Activated CD4-positive, alpha-beta memory T cell treated with anti-CD3 and anti-CD28 coated beads for 36 hours (primary cell): ENCODE results near the gene MEPCE. TPM values are rescaled to one million over a fixed set of nuclear protein-coding genes. Genes with fewer than 3 reads are reported as not detected.
A peak's percentile ranks its signal among the peaks of the same experiment; 100 is the strongest.

Experiments used
- CTCF ChIA-PET: fragments of 350-600 bp; sonication (Branson Sonifier 250); formaldehyde crosslinking; loops from one replicate; lab custom pipeline; 2021; ENCODE audit warnings: antibody characterized with exemption, inconsistent platforms; lab: Charles Lee
- POLR2A ChIA-PET: fragments of 350-600 bp; sonication (Branson Sonifier 250); formaldehyde crosslinking; loops from one replicate; lab custom pipeline; 2021; ENCODE audit warnings: antibody characterized with exemption; lab: Charles Lee
- DNase-seq: peaks from one replicate; pipeline ENCODE4 v3.0.0-alpha.2; 2020
- H3K27ac Mint-ChIP-seq: one replicate; pipeline ENCODE4 v1.8.0; 2021; ENCODE audit warnings: mixed read lengths
- H3K27me3 Mint-ChIP-seq: one replicate; pipeline ENCODE4 v1.8.0; 2021; ENCODE audit warnings: mixed read lengths
- H3K36me3 Mint-ChIP-seq: one replicate; pipeline ENCODE4 v1.8.0; 2021; ENCODE audit warnings: mixed read lengths
- H3K4me1 Mint-ChIP-seq: one replicate; pipeline ENCODE4 v1.8.0; 2021; ENCODE audit warnings: low read depth, mixed read lengths
- H3K4me3 Mint-ChIP-seq: one replicate; pipeline ENCODE4 v1.8.0; 2021; ENCODE audit warnings: mild to moderate bottlenecking, mixed read lengths
- H3K9me3 Mint-ChIP-seq: one replicate; pipeline ENCODE4 v1.8.0; 2021; ENCODE audit warnings: mixed read lengths
- intact Hi-C: fragments of 100-400 bp; cut with micrococcal nuclease; formaldehyde crosslinking; loops from one replicate; pipeline ENCODE4 v1.15.1; 2023
- total RNA-seq, 2 experiments: library from RNA; stranded (reverse); gene quantifications; one replicate each; pipeline ENCODE4 v1.2.3, GENCODE V29; 2021

MEPCE gene
- total RNA-seq, 2 experiments from 2014 or later = 41.3 to 42.0 TPM

- Mint-ChIP-seq H3K27me3 (peaks cover 25% of the 10 kb centered on the region), H3K36me3 (no peaks in the 10 kb centered on the region), H3K4me3 (no peak overlapping the region), H3K9me3 (no peaks in the 10 kb centered on the region), H3K27ac (no peak overlapping the region), H3K4me1 (peaks cover 26% of the 10 kb centered on the region)
- DNase-seq = no peak
- intact Hi-C loops = no loop called here
- ChIA-PET CTCF (interaction anchor here (1.0 to 1.2 kb wide), 3 partner anchors 13 to 261 kb away, joined by 3 to 8 read pairs (median 4); no protein-coding TSS in a partner anchor), POLR2A (no interaction called here)
These were observed 35.6 kb upstream of the MEPCE start for GRCh38 chr7:100394077-100394476.

- Mint-ChIP-seq H3K27me3 (peaks cover 24% of the 10 kb centered on the region), H3K27ac (no peak overlapping the region), H3K9me3 (no peaks in the 10 kb centered on the region), H3K4me1 (peaks cover 26% of the 10 kb centered on the region), H3K36me3 (no peaks in the 10 kb centered on the region), H3K4me3 (no peak overlapping the region)
- ChIA-PET POLR2A (interaction anchor here (0.6 to 2.2 kb wide), 4 partner anchors 31 to 149 kb away, joined by 3 to 12 read pairs (median 4); partner anchors contain the start of genes PPP1R35 and ZCWPW1), CTCF (interaction anchor here (0.7 to 1.9 kb wide), 5 partner anchors 11 to 749 kb away, joined by 3 to 11 read pairs (median 4); no protein-coding TSS in a partner anchor)
- DNase-seq = peak; percentile 78
- intact Hi-C loops = loop anchor here (1.0 to 2.0 kb wide), 4 partner anchors 31 to 176 kb away; no protein-coding TSS in a partner anchor
These were observed 33.1 kb upstream of the MEPCE start for GRCh38 chr7:100396421-100396982.

- intact Hi-C loops = loop anchor here (2.0 kb wide), 2 partner anchors 53 to 177 kb away; no protein-coding TSS in a partner anchor
- Mint-ChIP-seq H3K27ac (no peak overlapping the region), H3K9me3 (no peaks in the 10 kb centered on the region), H3K4me3 (no peak overlapping the region), H3K36me3 (no peaks in the 10 kb centered on the region), H3K4me1 (peaks cover 26% of the 10 kb centered on the region), H3K27me3 (peaks cover 24% of the 10 kb centered on the region)
- no peak for DNase-seq
- POLR2A ChIA-PET = interaction anchor here (0.5 to 2.2 kb wide), 4 partner anchors 31 to 261 kb away, joined by 3 to 12 read pairs (median 4); partner anchors contain the start of gene ZCWPW1
- CTCF ChIA-PET = interaction anchor here (1.4 to 1.9 kb wide), 2 partner anchors 10 to 32 kb away, joined by 4 to 5 read pairs; no protein-coding TSS in a partner anchor
These were observed 32.1 kb upstream of the MEPCE start for GRCh38 chr7:100397315-100398081.

- Mint-ChIP-seq H3K36me3 (no peaks in the 10 kb centered on the region), H3K4me3 (no peak overlapping the region), H3K27ac (no peak overlapping the region), H3K9me3 (no peaks in the 10 kb centered on the region), H3K27me3 (peaks cover 24% of the 10 kb centered on the region), H3K4me1 (peaks cover 26% of the 10 kb centered on the region)
- DNase-seq = no peak
- POLR2A ChIA-PET = interaction anchor here (1.1 to 2.2 kb wide), 2 partner anchors 30 to 32 kb away, joined by 3 to 12 read pairs; partner anchors contain the start of gene ZCWPW1
- CTCF ChIA-PET = interaction anchor here (1.4 kb wide), 1 partner anchor 9 kb away, joined by 5 read pairs; no protein-coding TSS in a partner anchor
- intact Hi-C loops = no loop called here
These were observed 31.4 kb upstream of the MEPCE start for GRCh38 chr7:100398239-100398638.

- DNase-seq = no peak
These were observed 29.6 kb upstream of the MEPCE start for GRCh38 chr7:100400041-100400440.

GRCh38 chr7:100400656-100401055 is 29.0 kb upstream of the MEPCE start:
- Mint-ChIP-seq H3K27me3 (peaks cover 16% of the 10 kb centered on the region), H3K4me1 (peaks cover 23% of the 10 kb centered on the region), H3K4me3 (no peak overlapping the region), H3K27ac (no peak overlapping the region), H3K9me3 (no peaks in the 10 kb centered on the region), H3K36me3 (no peaks in the 10 kb centered on the region)
- ChIA-PET POLR2A (no interaction called here), CTCF (interaction anchor here (1.0 kb wide), 1 partner anchor 54 kb away, joined by 3 read pairs; no protein-coding TSS in a partner anchor)
- DNase-seq = peak; percentile 43
- intact Hi-C loops = no loop called here

More at GRCh38 chr7:100400041-100400440, 29.6 kb upstream of the MEPCE start:
- POLR2A ChIA-PET = no interaction called here
- Mint-ChIP-seq H3K9me3 (no peaks in the 10 kb centered on the region), H3K4me1 (peaks cover 26% of the 10 kb centered on the region), H3K36me3 (no peaks in the 10 kb centered on the region), H3K4me3 (no peak overlapping the region), H3K27me3 (peaks cover 16% of the 10 kb centered on the region), H3K27ac (no peak overlapping the region)
- intact Hi-C loops = no loop called here
- CTCF ChIA-PET = interaction anchor here (1.1 kb wide), 1 partner anchor 8 kb away, joined by 4 read pairs; no protein-coding TSS in a partner anchor

- DNase-seq = no peak
- H3K4me3 Mint-ChIP-seq = no peak overlapping the region
- intact Hi-C loops = no loop called here
- H3K4me1 Mint-ChIP-seq = peaks cover 14% of the 10 kb centered on the region
- CTCF ChIA-PET = no interaction called here
- POLR2A ChIA-PET = no interaction called here
- H3K9me3 Mint-ChIP-seq = no peaks in the 10 kb centered on the region
- peaks cover 16% of the 10 kb centered on the region for H3K27me3 Mint-ChIP-seq
- no peak overlapping the region for H3K27ac Mint-ChIP-seq
- no peaks in the 10 kb centered on the region for H3K36me3 Mint-ChIP-seq
These were observed 27.8 kb upstream of the MEPCE start for GRCh38 chr7:100401811-100402210.

- H3K36me3 Mint-ChIP-seq = no peaks in the 10 kb centered on the region
- POLR2A ChIA-PET = no interaction called here
- no peak for DNase-seq
- H3K27ac Mint-ChIP-seq = no peak overlapping the region
- CTCF ChIA-PET = no interaction called here
- no peak overlapping the region for H3K4me3 Mint-ChIP-seq
- no peaks in the 10 kb centered on the region for H3K9me3 Mint-ChIP-seq
- intact Hi-C loops = no loop called here
- peaks cover 10% of the 10 kb centered on the region for H3K4me1 Mint-ChIP-seq
- peaks cover 16% of the 10 kb centered on the region for H3K27me3 Mint-ChIP-seq
These were observed 27.4 kb upstream of the MEPCE start for GRCh38 chr7:100402241-100402640.

GRCh38 chr7:100406767-100407166 is 22.9 kb upstream of the MEPCE start:
- Mint-ChIP-seq H3K9me3 (no peaks in the 10 kb centered on the region), H3K36me3 (no peaks in the 10 kb centered on the region), H3K4me3 (no peak overlapping the region), H3K27ac (no peak overlapping the region), H3K27me3 (no peaks in the 10 kb centered on the region), H3K4me1 (no peaks in the 10 kb centered on the region)
- POLR2A ChIA-PET = interaction anchor here (2.6 kb wide), 1 partner anchor 22 kb away, joined by 11 read pairs; the partner anchor contains the start of genes MEPCE and ZCWPW1
- intact Hi-C loops = loop anchor here (1.0 to 5.0 kb wide), 3 partner anchors 42 to 274 kb away; no protein-coding TSS in a partner anchor
- no peak for DNase-seq
- CTCF ChIA-PET = interaction anchor here (0.6 to 2.7 kb wide), 25 partner anchors 9 to 299 kb away, joined by 3 to 36 read pairs (median 4); partner anchors contain the start of gene POP7

- Mint-ChIP-seq H3K27ac (no peak overlapping the region), H3K27me3 (no peaks in the 10 kb centered on the region), H3K4me1 (no peaks in the 10 kb centered on the region), H3K9me3 (no peaks in the 10 kb centered on the region), H3K4me3 (no peak overlapping the region), H3K36me3 (no peaks in the 10 kb centered on the region)
- CTCF ChIA-PET = interaction anchor here (0.6 to 2.7 kb wide), 41 partner anchors 8 to 378 kb away, joined by 3 to 36 read pairs (median 4); partner anchors contain the start of gene ZCWPW1
- POLR2A ChIA-PET = interaction anchor here (0.5 to 2.6 kb wide), 2 partner anchors 21 to 225 kb away, joined by 3 to 11 read pairs; partner anchors contain the start of genes MEPCE and ZCWPW1
- DNase-seq = peak; percentile 45
- intact Hi-C loops = loop anchor here (1.0 to 5.0 kb wide), 3 partner anchors 43 to 275 kb away; no protein-coding TSS in a partner anchor
These were observed 22.1 kb upstream of the MEPCE start for GRCh38 chr7:100407285-100408180.

- Mint-ChIP-seq H3K27ac (no peak overlapping the region), H3K4me3 (no peak overlapping the region), H3K27me3 (no peaks in the 10 kb centered on the region), H3K9me3 (no peaks in the 10 kb centered on the region), H3K4me1 (no peaks in the 10 kb centered on the region), H3K36me3 (no peaks in the 10 kb centered on the region)
- intact Hi-C loops = no loop called here
- no peak for DNase-seq
- POLR2A ChIA-PET = no interaction called here
- CTCF ChIA-PET = interaction anchor here (0.6 to 1.4 kb wide), 4 partner anchors 26 to 1266 kb away, joined by 3 to 4 read pairs (median 4); no protein-coding TSS in a partner anchor
These were observed 18.5 kb upstream of the MEPCE start for GRCh38 chr7:100411101-100411500.
